GM18526 (cell line): ENCODE data around the gene PARD3B.

ENCODE experiments used
- POLR2A ChIP-seq: IDR thresholded peaks from 3 replicates; pipeline ENCODE4 v1.6.1; 2011; ENCODE audit not compliant: insufficient read length; ENCODE audit errors: extremely low read depth

The PARD3B gene

DNA sequence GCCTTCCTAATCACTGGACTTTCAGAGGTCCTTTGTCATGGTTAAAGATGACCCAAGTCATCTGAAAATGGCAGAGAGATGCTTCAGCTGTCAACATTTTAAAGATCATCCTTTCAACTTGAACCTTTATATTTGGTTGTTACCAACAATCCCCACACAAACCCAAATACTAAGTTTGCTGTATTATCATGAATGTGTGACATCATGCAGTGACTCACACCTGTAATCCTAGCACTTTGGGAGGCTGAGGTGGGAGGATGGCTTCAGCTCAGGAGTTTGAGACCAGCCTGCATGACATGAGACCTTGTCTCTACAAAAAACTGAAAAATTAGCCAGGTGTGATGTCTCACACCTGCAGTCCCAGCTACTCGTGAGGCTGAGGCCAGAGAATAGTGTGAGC lies 1081.8 kb downstream of the PARD3B start:
- no peak for TF ChIP-seq POLR2A

- no peak for TF ChIP-seq POLR2A
Measured at GRCh38 chr2:205628422-205628821, 1083.1 kb downstream of the PARD3B start.

- no peak for TF ChIP-seq POLR2A
Measured at GRCh38 chr2:205629091-205629776, 1084.0 kb downstream of the PARD3B start.

DNA sequence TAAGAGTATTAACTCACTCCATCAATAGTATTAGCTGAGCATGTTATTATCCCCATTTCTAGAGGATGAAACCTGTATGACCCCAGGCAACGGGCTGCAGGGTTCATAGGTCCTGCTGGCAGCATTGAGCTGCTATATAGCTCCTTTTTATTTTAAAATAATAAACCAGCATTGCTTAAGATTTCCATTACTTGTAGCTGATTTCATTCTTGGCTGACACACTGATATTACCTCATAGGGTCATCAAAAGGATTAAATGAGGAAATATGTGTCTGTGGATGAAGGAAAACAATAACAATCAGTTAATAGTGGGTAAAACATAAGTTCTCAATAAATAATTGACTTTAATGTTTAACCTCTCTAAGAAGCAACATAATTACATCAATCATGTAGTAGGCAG lies 1088.7 kb downstream of the PARD3B start:
- TF ChIP-seq POLR2A, result no peak

DNA sequence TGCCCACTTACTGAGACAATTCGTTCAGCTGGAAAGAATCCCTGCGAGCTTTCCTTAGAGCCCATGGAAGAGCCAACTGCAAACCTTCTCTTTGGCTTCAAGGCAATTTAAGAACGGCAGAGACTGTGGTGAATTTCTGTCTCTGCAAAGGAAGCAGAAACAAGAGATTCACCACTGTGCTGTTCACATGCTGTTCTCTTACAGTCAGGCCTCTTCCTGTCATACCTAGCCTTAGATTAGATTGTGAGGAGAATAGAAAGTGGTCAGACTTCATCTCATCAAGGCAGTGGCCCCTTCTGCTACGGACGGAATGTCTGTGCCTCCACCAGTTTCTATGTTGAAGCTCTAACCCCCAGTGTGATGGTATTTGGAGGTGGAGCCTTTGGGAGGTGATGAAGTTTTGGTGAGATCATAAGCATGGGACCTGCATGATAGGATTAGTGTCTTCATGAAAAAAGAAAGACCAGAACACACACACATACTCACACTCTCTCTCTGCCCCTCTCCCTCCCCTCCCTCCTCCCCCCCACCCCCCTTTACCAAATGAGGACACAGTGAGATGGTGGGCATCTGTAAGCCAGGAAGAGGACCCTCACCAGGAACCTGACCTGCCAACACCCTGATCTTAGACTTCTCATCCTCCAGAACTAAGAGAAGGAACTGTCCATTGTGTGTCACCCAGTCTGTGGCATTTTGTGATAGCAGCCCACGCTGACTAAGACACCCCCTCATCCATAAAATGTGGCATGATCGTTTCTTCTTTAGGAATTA lies 1091.5 kb downstream of the PARD3B start:
- no peak for TF ChIP-seq POLR2A

DNA sequence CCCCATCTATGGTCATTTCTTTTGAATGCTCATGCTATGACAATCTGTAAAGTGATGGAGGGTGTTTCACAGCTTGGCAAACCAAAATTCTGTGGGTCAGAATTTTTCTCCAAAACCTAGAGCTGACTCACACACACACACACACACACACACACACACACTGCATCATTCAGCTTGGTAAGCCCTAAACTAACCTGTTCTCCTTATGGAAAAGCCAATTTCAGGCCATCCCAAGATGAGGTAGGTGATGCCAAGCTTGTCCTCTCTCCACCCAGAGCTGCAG lies 1092.0 kb downstream of the PARD3B start:
- TF ChIP-seq POLR2A, result no peak

DNA sequence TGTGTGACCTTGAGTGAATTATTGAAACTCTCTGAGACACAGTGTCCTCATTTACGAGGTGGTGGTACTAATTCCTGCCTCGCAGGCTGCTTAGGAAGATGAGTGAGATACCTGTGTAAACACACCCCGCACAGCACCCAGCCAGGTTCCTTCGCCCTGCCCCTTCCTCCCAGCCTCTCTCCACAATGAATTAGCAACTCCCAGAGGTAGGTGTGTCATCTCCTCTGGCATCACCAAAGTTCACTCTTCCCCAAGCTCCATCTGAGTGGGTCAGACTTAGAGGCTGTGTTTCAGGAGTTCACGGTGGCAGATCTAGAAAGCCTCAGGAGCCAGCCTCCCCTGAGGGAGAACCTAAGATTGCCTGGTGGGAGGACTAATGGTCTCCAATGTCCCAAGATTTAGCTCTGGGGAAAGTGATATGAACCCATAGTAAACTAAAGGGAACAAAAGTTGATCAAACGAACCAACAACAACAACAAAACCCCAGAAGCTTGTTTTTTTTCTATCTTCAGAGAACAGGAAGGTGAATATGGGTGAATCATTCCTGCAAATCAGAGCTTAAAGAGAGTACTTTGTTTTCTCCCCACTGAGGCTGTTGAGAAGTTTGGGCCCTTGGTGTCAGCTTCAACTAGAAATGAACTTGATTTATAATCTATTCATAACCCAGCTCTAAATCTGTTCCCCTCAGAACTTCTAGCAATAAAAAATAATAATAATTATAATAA lies 1092.7 kb downstream of the PARD3B start:
- no peak for TF ChIP-seq POLR2A

DNA sequence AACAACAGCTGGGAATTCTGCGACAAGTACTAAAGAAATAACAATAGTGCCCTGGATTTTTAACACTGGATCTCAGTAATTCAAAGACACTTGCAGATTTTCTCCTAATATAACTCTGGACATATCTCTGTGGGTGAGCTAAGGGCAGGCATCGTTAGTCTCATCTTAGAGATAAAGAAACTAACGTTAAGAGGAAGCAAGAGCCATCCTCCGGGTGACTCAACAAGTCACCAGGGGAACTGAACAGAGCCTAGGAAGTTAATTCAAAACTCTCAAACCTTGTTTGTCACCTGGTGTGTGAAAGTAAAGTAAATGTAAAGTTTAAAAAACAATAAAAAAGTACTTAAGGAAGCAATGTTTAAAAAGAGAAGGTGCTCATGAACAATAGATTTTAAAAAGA lies 1095.4 kb downstream of the PARD3B start:
- TF ChIP-seq POLR2A, result no peak

DNA sequence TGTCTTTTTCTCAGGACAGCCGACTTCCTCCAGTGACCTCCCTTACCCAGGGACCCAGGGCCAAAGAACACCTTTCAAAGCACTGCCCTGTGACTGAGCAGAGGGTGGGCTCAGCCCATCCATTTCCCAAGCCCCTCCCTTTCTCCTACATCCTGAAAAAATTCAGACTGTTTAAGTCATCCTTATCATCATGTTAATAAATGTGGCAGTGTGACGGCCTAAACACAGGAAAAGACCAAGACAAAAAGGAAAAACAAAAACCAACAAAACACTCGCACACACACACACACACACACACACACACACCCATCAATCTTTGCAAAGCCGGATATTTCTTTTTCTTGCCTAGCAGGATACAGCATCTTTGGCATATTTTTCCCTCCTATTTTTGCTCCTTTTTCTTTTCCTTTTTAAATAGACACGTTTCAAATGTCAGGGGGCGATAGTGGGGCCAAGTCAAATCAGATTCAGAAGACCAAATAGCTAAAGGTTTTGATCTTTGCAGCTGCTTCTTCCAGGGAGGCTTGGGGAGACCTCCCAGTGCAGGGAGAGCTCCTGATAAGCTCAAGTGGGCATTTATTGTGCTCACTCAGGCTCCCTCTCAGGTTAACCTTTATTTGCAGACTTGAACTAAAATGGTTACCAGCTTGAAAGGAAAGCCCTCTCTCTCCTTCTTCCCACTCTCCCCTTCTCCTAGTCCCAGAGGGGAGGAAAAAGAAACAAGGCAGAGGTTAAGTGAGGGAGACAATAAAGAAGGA lies 1097.5 kb downstream of the PARD3B start:
- no peak for TF ChIP-seq POLR2A

DNA sequence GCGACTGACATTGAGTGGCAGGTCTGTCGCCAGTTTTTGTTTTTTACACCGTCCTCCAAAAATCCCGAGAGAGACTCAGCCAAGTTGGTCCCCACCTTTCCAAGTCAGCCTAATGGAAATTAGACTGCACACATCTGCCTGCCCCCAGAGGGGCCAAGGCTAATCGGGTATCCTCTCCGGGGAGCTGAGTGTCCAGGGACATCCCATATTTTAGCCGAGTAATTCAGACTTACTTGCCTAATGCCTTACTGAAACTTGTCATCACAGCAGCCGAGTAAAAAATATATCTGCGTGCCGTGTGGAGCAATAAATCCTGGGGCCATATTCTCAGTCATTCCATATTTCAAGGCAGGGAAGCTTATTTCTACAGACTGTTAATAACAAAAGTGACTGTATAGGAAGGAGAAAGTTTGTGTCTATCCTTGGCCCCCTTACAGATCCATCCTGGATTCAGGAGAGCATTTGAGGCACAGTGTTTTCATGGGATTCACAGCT lies 1098.2 kb downstream of the PARD3B start:
- no peak for TF ChIP-seq POLR2A

DNA sequence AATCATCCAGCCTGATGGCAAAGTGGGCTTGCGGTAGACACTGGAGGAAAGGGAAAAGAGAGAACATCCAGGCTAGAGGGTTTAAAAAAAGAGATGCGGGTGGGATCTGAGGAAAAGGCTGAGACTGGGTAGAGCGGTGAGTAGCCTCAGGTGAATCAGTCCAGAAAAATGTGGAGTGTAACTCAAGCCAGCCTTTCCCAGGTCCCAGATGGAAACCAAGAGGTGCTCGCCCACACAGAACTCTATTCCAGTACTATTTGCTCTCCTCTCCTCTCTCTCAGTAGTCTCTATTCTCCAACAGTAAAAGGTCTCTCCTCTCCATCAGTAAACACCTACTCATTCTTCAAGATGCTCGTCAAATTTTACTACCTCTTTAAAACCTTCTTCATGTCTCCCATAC lies 1098.7 kb downstream of the PARD3B start:
- TF ChIP-seq POLR2A, result no peak

DNA sequence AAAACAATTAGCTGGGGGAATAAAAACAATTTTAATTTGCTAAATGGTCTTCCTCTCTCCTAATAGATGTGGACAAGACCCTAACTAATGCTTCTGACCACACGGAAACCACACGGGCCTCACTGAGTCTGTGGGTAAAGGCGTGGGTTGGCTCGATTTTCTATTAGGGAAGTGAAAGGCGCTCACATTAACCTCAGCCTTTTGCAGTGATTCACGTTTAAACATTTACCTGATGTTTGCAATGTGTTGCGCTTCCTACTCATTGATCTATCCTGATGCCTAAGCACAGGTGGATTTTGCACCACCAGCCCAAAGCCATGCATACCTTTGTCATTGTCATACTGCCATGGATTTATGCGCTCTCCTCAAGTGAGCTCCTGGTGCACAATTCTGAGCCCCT lies 1101.4 kb downstream of the PARD3B start:
- no peak for TF ChIP-seq POLR2A

- TF ChIP-seq POLR2A, result no peak
Measured at GRCh38 chr2:205650450-205650849, 1105.2 kb downstream of the PARD3B start.

DNA sequence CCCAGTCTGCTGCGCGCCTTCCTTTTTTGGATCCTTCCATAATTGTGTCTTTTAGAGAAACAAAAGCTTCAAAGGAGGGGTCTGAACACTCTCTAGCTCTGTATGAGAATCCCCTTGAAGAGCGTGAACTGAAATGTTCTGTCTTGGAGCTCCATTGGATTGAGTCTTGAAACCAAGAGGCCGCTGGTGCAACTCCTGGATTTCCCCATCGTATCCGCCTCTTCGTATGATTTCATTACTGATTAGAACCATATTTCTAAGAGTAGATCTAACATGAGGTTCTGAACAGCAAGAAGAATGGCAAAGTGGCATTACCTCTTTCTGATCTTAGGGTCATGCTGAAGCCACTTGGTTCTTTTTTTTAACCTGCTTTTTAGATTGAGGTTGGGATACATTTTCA lies 1105.7 kb downstream of the PARD3B start:
- TF ChIP-seq POLR2A, result no peak

DNA sequence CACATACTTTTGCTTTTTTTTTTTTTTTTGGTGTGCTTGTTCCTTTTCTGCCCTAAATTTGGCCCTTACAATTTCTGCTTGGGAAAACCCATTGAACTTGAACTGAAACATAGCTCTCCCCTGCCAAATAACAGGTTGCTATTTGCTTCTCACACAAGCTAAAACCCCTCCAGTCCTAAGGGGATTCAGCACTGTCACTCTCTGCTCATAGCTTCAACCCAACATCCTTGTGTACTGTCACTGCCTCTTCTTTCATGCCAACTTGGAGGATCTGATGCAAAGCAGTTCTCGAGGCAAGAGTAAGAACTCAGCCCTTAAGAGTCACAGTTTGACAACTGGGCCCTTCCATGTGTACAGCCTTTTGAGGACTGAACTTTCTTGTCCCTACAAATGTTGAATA lies 1106.4 kb downstream of the PARD3B start:
- no peak for TF ChIP-seq POLR2A
